Breast epithelium (tissue), 3 donors: Measurements from ENCODE around the gene GATAD2A.

Experiments used
- CTCF ChIP-seq, 3 donors: fragments of 450-650 bp; IDR thresholded peaks; one replicate each; pipeline ENCODE4 v1.5.1; 2016 to 2017; ENCODE audit warnings: antibody characterized with exemption in 3 of 3, mild to moderate bottlenecking in 3 of 3, moderate library complexity in 3 of 3
- POLR2A ChIP-seq: fragments of 450-650 bp; IDR thresholded peaks from one replicate; pipeline ENCODE4 v1.6.1; 2016; ENCODE audit warnings: antibody characterized with exemption, mild to moderate bottlenecking, moderate library complexity
- POLR2AphosphoS5 ChIP-seq, 3 donors: sonication (generic); formaldehyde crosslinking; IDR thresholded peaks; one replicate each; pipeline ENCODE4 v1.6.1; 2017; ENCODE audit warnings: antibody characterized with exemption in 3 of 3

- TF ChIP-seq POLR2AphosphoS5 (IDR thresholded peaks at IDR 0.05) = no peak
- no peak for TF ChIP-seq CTCF (IDR thresholded peaks at IDR 0.05)
- TF ChIP-seq POLR2A = no peak
Observed at GRCh38 chr19:19543640-19544039, 138.2 kb downstream of the GATAD2A start.
